SK-N-MC (cell line): ENCODE data around the gene TTLL12.

Experiments used
- EZH2 ChIP-seq: fragments of 200-600 bp; sonication (generic); IDR thresholded peaks from one replicate; pipeline ENCODE4 v1.6.1; 2017; ENCODE audit warnings: antibody characterized with exemption
- FOXP2 ChIP-seq: optimal IDR thresholded peaks from 2 replicates; pipeline ENCODE3; 2011; ENCODE audit warnings: mild to moderate bottlenecking, moderate library complexity; ENCODE audit not compliant: insufficient read depth; ENCODE audit errors: extremely low read length, control extremely low read depth
- POLR2AphosphoS5 ChIP-seq: IDR thresholded peaks from 2 replicates; pipeline ENCODE4 v1.6.1; 2012; ENCODE audit warnings: mild to moderate bottlenecking, low read depth, low read length, borderline replicate concordance

DNA sequence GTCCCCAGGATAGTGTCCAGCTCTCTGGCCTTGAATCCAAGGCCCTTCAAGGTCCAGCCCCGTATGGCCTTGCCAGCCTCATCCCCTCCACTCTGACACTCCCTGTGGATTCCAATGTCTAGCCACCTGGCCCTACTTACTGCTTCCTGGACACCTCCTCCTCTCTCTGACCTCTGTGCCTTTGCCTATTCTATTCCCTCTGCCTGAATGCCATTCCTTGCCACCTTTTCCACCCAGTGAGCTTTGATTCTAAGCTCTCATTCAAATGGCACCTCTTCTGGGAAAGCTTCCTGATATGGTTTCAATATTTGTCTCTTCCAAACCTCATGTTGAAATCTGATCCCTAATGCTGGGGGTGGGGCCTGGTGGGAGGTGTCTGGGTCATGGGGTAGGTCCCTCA is 31.9 kb upstream of the TTLL12 start:
- no peak for TF ChIP-seq POLR2AphosphoS5
- no peak for TF ChIP-seq EZH2
- TF ChIP-seq FOXP2: no peak
